Activated gamma-delta T cell treated with anti-CD3 and anti-CD28 coated beads, Interleukin-2, amount 50 U/mL, for 16 hours (primary cell): Measurements from ENCODE around the gene CD4.
A peak's percentile ranks its signal among the peaks of the same experiment; 100 is the strongest.

Experiments used
- DNase-seq: peaks from one replicate; pipeline ENCODE4 v3.0.0-alpha.2; 2020; ENCODE audit warnings: low read depth

CD4 gene

DNA sequence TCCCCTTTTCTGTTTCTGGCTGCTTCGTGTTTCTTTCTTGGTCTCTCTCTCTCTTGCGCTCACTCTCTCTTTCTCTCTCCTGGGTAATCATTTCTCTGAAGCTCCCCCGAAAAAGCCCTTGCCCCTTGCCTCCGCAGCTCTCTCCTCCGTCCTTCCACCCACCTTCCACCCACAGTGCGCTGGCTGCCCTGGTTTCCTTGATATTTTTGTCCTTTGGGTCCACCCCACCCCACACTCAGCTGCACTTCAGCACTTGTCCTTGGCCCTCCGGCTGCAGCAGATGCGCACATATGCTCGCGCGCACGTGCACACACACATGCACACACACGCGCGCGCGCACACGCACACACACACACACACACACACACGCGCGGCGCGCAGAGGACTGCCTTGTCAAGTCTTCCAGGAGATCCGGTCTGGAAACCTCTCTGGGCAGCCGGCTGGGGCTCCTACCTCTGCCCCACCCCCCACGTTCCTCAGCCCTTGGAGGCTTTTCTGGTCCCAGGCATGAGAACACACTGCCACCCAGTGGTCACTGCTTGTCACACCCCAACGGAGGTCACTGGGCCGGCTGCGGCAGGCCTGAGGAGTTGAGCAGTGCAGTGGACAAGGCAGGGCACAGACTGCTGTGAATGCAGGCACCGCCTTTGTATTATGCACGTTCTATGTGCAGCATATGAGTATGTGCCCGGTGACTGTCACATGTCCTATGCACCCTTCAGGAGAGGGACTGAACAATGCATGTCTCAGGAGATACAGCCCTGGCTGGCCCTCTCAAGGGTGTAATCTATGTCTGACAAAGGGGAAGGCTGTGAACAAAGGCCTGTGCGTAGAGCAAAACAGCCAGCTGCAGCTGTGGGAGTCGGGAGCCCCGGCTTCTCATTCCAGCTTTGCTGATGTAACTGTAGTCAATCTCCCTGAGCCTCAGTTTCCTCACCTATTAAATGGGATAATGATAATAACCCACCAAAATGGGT, 10.5 kb upstream of the CD4 start:
- peak; percentile 85 for DNase-seq

GRCh38 chr12:6779708-6780432, 9.5 kb upstream of the CD4 start:
- DNase-seq = no peak

GRCh38 chr12:6780573-6780972, 8.8 kb upstream of the CD4 start:
- no peak for DNase-seq

GRCh38 chr12:6782119-6782518, 7.2 kb upstream of the CD4 start:
- DNase-seq = no peak

- no peak for DNase-seq
Measured at GRCh38 chr12:6782850-6783566, 6.3 kb upstream of the CD4 start.

DNA sequence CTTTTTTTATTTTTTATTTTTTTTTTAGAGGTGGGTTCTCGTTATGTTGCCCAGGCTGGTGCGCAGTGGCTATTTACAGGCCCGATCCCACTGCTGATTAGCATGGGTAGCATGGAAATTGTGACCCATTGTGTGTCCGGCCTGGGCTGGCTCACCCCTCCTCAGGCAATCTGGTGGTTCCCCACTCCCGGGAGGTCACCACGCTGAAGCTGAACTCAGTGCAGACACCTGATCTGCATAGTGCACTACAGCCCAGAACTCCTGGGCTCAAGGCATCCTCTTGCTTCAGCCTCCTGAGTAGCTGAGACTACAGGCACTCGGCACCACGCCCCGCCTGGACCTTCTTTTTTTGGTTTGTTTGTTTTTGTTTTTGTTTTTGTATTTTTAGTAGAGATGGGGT, 5.5 kb upstream of the CD4 start:
- no peak for DNase-seq

DNA sequence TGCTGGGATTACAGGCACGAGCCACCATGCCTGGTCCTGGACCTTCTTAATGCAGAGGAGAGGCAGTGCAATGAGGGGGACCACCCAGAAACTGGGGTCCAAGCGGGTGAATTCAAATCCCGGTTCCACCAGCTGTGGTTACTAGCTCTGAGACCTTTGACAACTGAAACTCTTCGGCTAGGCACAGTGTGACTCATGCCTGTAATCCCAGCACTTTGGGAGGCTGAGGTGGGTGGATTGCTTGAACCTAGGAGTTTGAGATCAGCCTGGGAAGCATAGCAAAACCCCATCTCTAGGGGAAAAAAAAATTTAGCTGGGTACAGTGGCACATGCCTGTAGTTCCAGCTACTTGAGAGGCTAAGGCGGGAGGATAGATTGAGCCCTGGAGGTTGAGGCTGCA, 5.0 kb upstream of the CD4 start:
- no peak for DNase-seq

GRCh38 chr12:6784761-6785160, 4.6 kb upstream of the CD4 start:
- no peak for DNase-seq

DNA sequence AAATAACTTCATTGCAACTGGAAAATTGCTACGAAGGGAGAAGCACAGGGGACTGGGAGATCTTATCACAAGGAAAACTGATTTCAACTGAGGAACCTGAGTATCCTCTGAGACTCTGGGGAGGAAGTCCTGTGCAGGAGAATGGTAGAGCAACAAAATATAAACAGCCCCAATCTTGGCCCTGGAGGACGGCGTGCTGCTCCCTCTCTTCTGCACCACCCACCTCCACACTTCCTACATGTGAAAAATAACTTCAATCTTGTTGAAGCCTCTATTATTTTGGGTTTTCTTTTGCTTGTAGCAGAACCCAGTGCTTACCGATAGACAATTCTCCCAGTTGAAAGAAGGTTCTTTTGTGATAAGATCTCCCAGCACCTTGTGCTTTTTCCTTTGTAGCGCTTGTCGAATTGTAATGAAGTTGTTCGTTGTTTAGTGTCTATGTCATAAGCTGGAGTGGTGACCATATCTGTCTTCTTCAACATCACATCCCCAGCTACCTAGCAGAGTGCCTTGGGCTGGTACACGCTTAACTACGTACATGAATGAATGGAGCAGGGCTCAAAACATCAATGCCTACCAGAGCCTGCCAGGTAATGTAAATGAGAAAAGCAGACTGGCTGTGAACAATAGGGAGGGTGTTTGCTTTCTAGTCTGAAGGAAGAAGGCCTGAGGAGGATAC, 2.8 kb upstream of the CD4 start:
- no peak for DNase-seq

- no peak for DNase-seq
Measured at GRCh38 chr12:6787309-6787708, 2.0 kb upstream of the CD4 start.

- DNase-seq = no peak
Measured at GRCh38 chr12:6790496-6791150, 1.3 kb downstream of the CD4 start.

GRCh38 chr12:6791931-6792520, 2.7 kb downstream of the CD4 start:
- no peak for DNase-seq

GRCh38 chr12:6792522-6793201, 3.3 kb downstream of the CD4 start:
- no peak for DNase-seq

DNA sequence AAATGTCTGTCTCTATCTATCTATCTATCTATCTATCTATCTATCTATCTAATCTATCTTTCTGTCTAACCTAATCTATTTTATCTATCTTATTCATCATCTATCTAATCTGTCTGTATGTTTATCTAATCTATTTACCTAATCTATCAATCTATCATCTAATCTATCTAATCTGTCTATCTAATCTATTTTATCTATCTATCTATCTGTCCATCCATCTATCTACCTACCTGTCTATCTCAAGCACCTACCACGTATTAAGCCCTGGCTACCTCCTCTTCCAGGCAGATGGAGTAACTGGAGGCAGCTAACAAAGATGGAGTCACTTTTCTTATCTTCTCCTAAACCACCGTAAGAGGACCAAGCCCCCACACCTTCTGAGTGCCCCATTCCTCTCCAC, 5.8 kb downstream of the CD4 start:
- no peak for DNase-seq

DNA sequence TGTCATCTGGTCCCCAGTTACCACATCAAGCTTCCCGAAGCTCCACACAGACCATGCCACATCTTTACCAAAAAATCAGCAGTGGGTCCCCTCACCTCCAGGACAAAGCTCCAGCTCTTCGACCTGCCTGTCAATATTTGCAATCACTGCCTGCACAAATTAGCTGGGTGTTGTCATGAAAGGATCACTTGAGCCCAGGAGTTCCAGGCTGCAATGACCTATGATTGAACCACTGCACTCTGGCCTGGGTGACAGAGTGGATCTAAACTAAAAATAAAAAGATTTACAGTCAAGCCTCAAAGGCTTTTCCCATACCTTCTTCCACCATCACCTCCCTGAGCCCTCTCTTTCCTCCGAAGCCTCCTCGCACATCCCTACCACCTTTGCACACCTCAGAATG, 7.2 kb downstream of the CD4 start:
- no peak for DNase-seq

DNA sequence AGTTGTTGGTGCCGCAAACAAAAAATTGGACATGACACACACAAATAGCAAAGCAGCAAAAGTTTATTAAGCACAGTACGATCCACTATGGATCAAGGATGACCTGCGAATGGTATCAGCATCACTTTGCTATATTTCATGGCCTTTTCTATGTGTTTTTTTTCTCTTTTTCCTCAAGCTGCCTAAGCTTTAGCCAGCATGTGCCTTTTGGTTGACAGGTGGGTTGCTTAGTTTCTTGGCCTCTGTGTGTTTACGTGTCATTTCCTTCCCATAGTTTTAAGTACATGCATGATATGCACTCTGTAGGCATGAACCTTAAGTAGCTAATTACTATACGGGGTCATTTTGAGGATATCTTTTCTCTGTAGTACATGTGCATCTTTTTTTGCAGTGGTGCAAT, 9.8 kb downstream of the CD4 start:
- no peak for DNase-seq

GRCh38 chr12:6807170-6807569, 17.8 kb downstream of the CD4 start:
- DNase-seq = no peak

GRCh38 chr12:6809056-6809455, 19.7 kb downstream of the CD4 start:
- DNase-seq = no peak

DNA sequence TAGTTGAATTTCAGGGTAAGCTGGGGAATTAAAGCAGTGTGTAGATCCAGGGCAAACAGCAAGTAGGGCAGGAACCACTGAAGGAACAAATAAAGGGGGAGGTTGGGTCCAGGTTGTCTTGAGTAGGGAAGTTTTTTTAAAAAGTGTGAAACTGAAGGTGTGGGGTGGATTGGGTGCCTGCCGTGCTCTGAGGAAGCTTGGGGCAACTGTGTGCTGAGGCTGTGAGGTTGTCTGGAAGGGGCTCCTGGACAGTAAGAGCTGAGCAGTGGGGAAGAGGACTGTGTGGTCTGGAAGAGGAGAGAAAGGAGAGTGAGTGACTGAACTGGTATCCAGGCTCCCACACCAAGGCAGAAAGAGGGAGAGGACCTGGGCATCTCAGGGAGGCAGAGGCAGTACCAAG, 21.4 kb downstream of the CD4 start:
- DNase-seq = no peak

DNA sequence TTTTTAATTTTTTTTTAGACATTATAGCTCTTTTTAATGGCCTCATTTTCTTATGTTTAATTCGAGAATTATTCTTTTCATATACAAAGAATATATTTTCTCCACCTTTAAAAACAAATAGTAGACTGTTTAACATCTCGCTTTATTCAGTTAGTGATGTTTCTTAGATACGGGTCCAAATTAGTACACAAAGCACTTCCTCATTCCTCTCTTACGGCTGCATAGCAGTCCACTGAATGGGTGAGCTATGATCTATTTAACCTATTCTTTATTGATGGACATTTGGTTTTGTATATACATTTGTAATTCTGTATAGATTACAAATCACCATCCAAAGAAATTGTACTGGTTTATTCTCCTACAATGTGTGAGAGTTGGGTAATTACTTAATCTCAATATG, 24.0 kb downstream of the CD4 start:
- DNase-seq = no peak

- DNase-seq = no peak
Measured at GRCh38 chr12:6816598-6816997, 27.3 kb downstream of the CD4 start.
